Mesenchymal stem cell (in vitro differentiated cells and primary cell): ENCODE measurements around the gene MS4A1.
"Not testable (repeated sequence)": the region's sequence is repeated elsewhere in the genome, so short reads cannot be mapped to it uniquely, and the experiment has no call there.

Experiments
- DNase-seq: peaks from one replicate; pipeline ENCODE4 v3.0.0-alpha.2; 2013
- H2AFZ ChIP-seq: one replicate; pipeline ENCODE4 v1.6.1; 2013; ENCODE audit warnings: low read depth, mild to moderate bottlenecking, control low read depth, inconsistent platforms, low read length, moderate library complexity
- H2AK5ac ChIP-seq: 2 replicates; pipeline ENCODE4 v1.6.1; 2013; ENCODE audit warnings: low read length, moderate library complexity, mild to moderate bottlenecking, inconsistent platforms; ENCODE audit not compliant: severe bottlenecking
- H2BK120ac ChIP-seq: one replicate; pipeline ENCODE4 v1.6.1; 2013; ENCODE audit warnings: low read depth, mild to moderate bottlenecking, inconsistent platforms, low read length, moderate library complexity
- H2BK12ac ChIP-seq, 2 experiments: one replicate each; pipeline ENCODE4 v1.6.1; 2013; ENCODE audit warnings: inconsistent platforms in 2 of 2, low read length in 2 of 2, mild to moderate bottlenecking in 2 of 2, moderate library complexity in 2 of 2, control low read depth in 1 of 2
- H2BK15ac ChIP-seq: one replicate; pipeline ENCODE4 v1.6.1; 2013; ENCODE audit warnings: mild to moderate bottlenecking, low read depth, inconsistent platforms; ENCODE audit not compliant: poor library complexity, severe bottlenecking
- H2BK5ac ChIP-seq: 2 replicates; pipeline ENCODE4 v1.6.1; 2013; ENCODE audit warnings: low read depth, mild to moderate bottlenecking, low read length, control low read depth, inconsistent platforms; ENCODE audit not compliant: poor library complexity, severe bottlenecking
- H3K14ac ChIP-seq, 2 experiments: one replicate each; pipeline ENCODE4 v1.6.1; 2013; ENCODE audit warnings: inconsistent platforms in 2 of 2, low read length in 2 of 2, control low read depth in 1 of 2, mild to moderate bottlenecking in 1 of 2, moderate library complexity in 1 of 2
- H3K18ac ChIP-seq, 2 experiments: one replicate each; pipeline ENCODE4 v1.6.1; 2013; ENCODE audit warnings: inconsistent platforms in 2 of 2, low read length in 2 of 2, control low read depth in 1 of 2, low read depth in 1 of 2, mild to moderate bottlenecking in 1 of 2
- H3K23ac ChIP-seq, 2 experiments: one replicate each; pipeline ENCODE4 v1.6.1; 2013; ENCODE audit warnings: inconsistent platforms in 2 of 2, low read length in 2 of 2, mild to moderate bottlenecking in 2 of 2, moderate library complexity in 2 of 2, control low read depth in 1 of 2
- H3K27ac ChIP-seq: 2 replicates; pipeline ENCODE4 v1.5.1; 2013; ENCODE audit warnings: mild to moderate bottlenecking, moderate library complexity, low read length, control low read depth, inconsistent platforms; ENCODE audit not compliant: poor library complexity, severe bottlenecking
- H3K27me3 ChIP-seq, 2 experiments: 2 replicates each; pipeline versions ENCODE4 v1.6.1 to v1.7.0; 2013; ENCODE audit warnings: low read length in 2 of 2, mild to moderate bottlenecking in 2 of 2, moderate library complexity in 2 of 2, control low read depth in 1 of 2, inconsistent platforms in 1 of 2; ENCODE audit not compliant: control insufficient read depth in 1 of 2, insufficient read depth in 1 of 2
- H3K36me3 ChIP-seq, 2 experiments: 2 replicates each; pipeline versions ENCODE4 v1.6.1 to v1.7.0; 2013; ENCODE audit warnings: low read length in 2 of 2, control low read depth in 1 of 2, inconsistent platforms in 1 of 2, low read depth in 1 of 2, mild to moderate bottlenecking in 1 of 2; ENCODE audit not compliant: insufficient read depth in 2 of 2, control insufficient read depth in 1 of 2
- H3K4ac ChIP-seq, 2 experiments: one replicate each; pipeline ENCODE4 v1.6.1; 2013; ENCODE audit warnings: inconsistent platforms in 2 of 2, low read length in 2 of 2, mild to moderate bottlenecking in 2 of 2, moderate library complexity in 2 of 2, control low read depth in 1 of 2, low read depth in 1 of 2
- H3K4me1 ChIP-seq: 2 replicates; pipeline ENCODE4 v1.6.1; 2013; ENCODE audit warnings: low read depth, low read length, control low read depth; ENCODE audit not compliant: control insufficient read depth, insufficient read depth
- H3K4me2 ChIP-seq: 2 replicates; pipeline ENCODE4 v1.6.1; 2013; ENCODE audit warnings: low read length, mild to moderate bottlenecking, inconsistent platforms; ENCODE audit not compliant: poor library complexity, severe bottlenecking
- H3K4me3 ChIP-seq, 2 experiments: 2 replicates each; pipeline versions ENCODE4 v1.5.1 to v1.7.0; 2013; ENCODE audit warnings: low read length in 2 of 2, mild to moderate bottlenecking in 2 of 2, control low read depth in 1 of 2, low read depth in 1 of 2; ENCODE audit not compliant: insufficient read depth in 1 of 2
- H3K79me1 ChIP-seq: replicated peaks from 2 replicates; pipeline ENCODE4 v1.6.1; 2013; ENCODE audit warnings: mild to moderate bottlenecking, control low read depth, low read length, inconsistent platforms; ENCODE audit not compliant: poor library complexity, severe bottlenecking
- H3K9ac ChIP-seq: 2 replicates; pipeline ENCODE4 v1.7.0; 2013; ENCODE audit warnings: mild to moderate bottlenecking, low read length, moderate library complexity
- H3K9me3 ChIP-seq: 2 replicates; pipeline ENCODE4 v1.7.0; 2013; ENCODE audit warnings: mild to moderate bottlenecking, low read length; ENCODE audit not compliant: control insufficient read depth
- H4K8ac ChIP-seq: one replicate; pipeline ENCODE4 v1.6.1; 2013; ENCODE audit warnings: inconsistent platforms, mild to moderate bottlenecking, low read length, moderate library complexity
- H4K91ac ChIP-seq: one replicate; pipeline ENCODE4 v1.6.1; 2013; ENCODE audit warnings: mild to moderate bottlenecking, low read length, inconsistent platforms
- WGBS: methylation state at CpG from one replicate; pipeline ENCODE4 v1.1.7; 2013; ENCODE audit warnings: mixed read lengths; 5-methylcytosine and 5-hydroxymethylcytosine counted together

Gene MS4A1

DNA sequence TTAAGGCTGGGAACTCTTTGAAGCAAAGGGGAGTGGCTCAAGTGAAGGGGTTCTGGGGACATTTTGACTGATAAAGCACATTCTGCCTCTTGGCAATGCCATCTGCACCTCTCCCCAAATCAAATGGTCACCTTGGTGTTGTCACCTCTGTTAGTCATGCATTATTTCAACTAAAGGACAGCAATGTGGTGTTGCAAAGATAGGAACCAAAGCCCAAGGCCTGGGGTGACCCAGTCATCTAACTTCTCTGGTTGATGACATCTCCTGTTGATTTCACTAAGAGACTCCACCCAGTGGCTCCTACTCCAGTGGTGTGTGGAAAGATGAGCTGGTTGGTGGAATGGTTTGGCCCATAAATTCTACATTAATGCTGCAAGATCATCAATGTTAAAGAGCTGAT is 7.8 kb upstream of the MS4A1 start:
- H3K27ac ChIP-seq: no peak overlapping the region
- H3K9me3 ChIP-seq: no peaks in the 10 kb centered on the region
- no peaks in the 10 kb centered on the region for H3K4me1 ChIP-seq
- DNase-seq: no peak
- no peak overlapping the region for H3K4me2 ChIP-seq
- H3K27me3 ChIP-seq: no peaks in the 10 kb centered on the region
- H3K18ac ChIP-seq: no peak overlapping the region
- H3K14ac ChIP-seq: no peak overlapping the region
- H2BK15ac ChIP-seq: no peak overlapping the region
- H2BK120ac ChIP-seq: no peak overlapping the region
- no peak overlapping the region for H4K91ac ChIP-seq
- H3K9ac ChIP-seq: no peak overlapping the region
- H3K4me3 ChIP-seq: no peak overlapping the region
- H3K79me1 ChIP-seq: no peaks in the 10 kb centered on the region
- H2AFZ ChIP-seq: no peak overlapping the region
- no peak overlapping the region for H4K8ac ChIP-seq
- H3K36me3 ChIP-seq: no peaks in the 10 kb centered on the region
- no peak overlapping the region for H2AK5ac ChIP-seq
- no peak overlapping the region for H3K4ac ChIP-seq
- no peak overlapping the region for H2BK12ac ChIP-seq
- no peak overlapping the region for H2BK5ac ChIP-seq
- H3K23ac ChIP-seq: no peak overlapping the region

- WGBS: 96% methylated on average over 16 of the region's 32 CpGs
Observed at GRCh38 chr11:60451185-60451584, 4.5 kb upstream of the MS4A1 start.

GRCh38 chr11:60454212-60454611 is 1.4 kb upstream of the MS4A1 start:
- Histone ChIP-seq H3K79me1 (no peaks in the 10 kb centered on the region), H3K14ac (no peak overlapping the region), H3K4ac (no peak overlapping the region), H3K27me3 (peaks cover 0 to 4% of the 10 kb centered on the region in 2 experiments), H2BK12ac (no peak overlapping the region), H3K9me3 (no peaks in the 10 kb centered on the region), H3K4me2 (no peak overlapping the region), H4K91ac (no peak overlapping the region), H2BK120ac (no peak overlapping the region), H4K8ac (no peak overlapping the region), H3K18ac (no peak overlapping the region), H3K23ac (no peak overlapping the region), H3K27ac (no peak overlapping the region), H3K4me3 (no peak overlapping the region), H2BK15ac (no peak overlapping the region), H2AK5ac (no peak overlapping the region), H2BK5ac (no peak overlapping the region), H2AFZ (no peak overlapping the region), H3K36me3 (no peaks in the 10 kb centered on the region), H3K9ac (no peak overlapping the region), H3K4me1 (no peaks in the 10 kb centered on the region)
- no peak for DNase-seq

More at GRCh38 chr11:60451185-60451584, 4.5 kb upstream of the MS4A1 start:
- H3K9ac ChIP-seq, H3K4ac ChIP-seq, DNase-seq, H3K18ac ChIP-seq, H2BK15ac ChIP-seq, H2AK5ac ChIP-seq, H4K91ac ChIP-seq, H2BK5ac ChIP-seq, H3K4me1 ChIP-seq, H3K27me3 ChIP-seq, H3K4me2 ChIP-seq, H3K79me1 ChIP-seq, H3K4me3 ChIP-seq, H4K8ac ChIP-seq, H2BK12ac ChIP-seq, H3K27ac ChIP-seq, H3K36me3 ChIP-seq, H3K23ac ChIP-seq, H3K14ac ChIP-seq, H2AFZ ChIP-seq, H3K9me3 ChIP-seq, H2BK120ac ChIP-seq: not testable (repeated sequence)

- no peak overlapping the region for H2AK5ac ChIP-seq
- no peak overlapping the region for H2BK15ac ChIP-seq
- H3K18ac ChIP-seq: no peak overlapping the region
- no peak overlapping the region for H4K8ac ChIP-seq
- H3K4me1 ChIP-seq: no peaks in the 10 kb centered on the region
- H3K27ac ChIP-seq: no peak overlapping the region
- no peak overlapping the region for H3K14ac ChIP-seq
- no peak overlapping the region for H3K23ac ChIP-seq
- no peaks in the 10 kb centered on the region for H3K9me3 ChIP-seq
- no peak overlapping the region for H2BK12ac ChIP-seq
- WGBS: 69% methylated on average over 1 of the region's 3 CpGs
- H3K4me2 ChIP-seq: no peak overlapping the region
- no peak overlapping the region for H2BK120ac ChIP-seq
- H2BK5ac ChIP-seq: no peak overlapping the region
- no peak overlapping the region for H3K9ac ChIP-seq
- DNase-seq: no peak
- no peak overlapping the region for H3K4me3 ChIP-seq
- H3K36me3 ChIP-seq: no peaks in the 10 kb centered on the region
- H3K4ac ChIP-seq: no peak overlapping the region
- H4K91ac ChIP-seq: no peak overlapping the region
- H2AFZ ChIP-seq: no peak overlapping the region
- peaks cover 0 to 4% of the 10 kb centered on the region in 2 experiments for H3K27me3 ChIP-seq
- H3K79me1 ChIP-seq: no peaks in the 10 kb centered on the region
Observed at GRCh38 chr11:60457576-60457975, 1.9 kb downstream of the MS4A1 start.
